HG02885 (cell line): ENCODE measurements around the gene KRAS.

Experiments
- ATAC-seq: cut with Tn5 transposase; IDR thresholded peaks from one replicate; pipeline ENCODE4 v1.9.1; 2021; ENCODE audit warnings: mild to moderate bottlenecking; ENCODE audit not compliant: unreplicated experiment, poor library complexity

Gene KRAS

GRCh38 chr12:25250744-25251730 is at the start of gene KRAS:
Gene KRAS, minus strand, starts transcription at chr12:25250929.
- ATAC-seq, result peak; percentile 81

GRCh38 chr12:25296381-25296780 is 45.7 kb upstream of the KRAS start:
- no peak for ATAC-seq

DNA sequence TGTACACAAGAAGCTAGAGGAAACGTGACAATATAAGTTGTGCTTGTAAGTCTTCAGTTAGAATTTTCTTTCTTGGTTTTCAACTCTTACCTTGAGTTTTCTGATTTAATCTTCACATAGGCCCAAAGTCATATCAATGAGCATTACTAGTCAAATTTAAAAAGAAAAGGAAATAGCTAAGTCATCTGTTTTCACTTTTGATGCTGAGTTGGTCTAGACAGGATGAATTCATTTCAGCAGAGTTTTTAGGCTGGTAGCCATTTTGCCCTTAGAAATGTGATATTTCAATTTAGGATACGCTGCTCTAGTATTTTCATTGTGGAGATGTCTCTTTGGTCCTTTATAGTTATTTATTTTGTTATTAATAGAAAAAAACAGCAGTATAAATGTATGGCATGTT is 44.6 kb upstream of the KRAS start:
- ATAC-seq, result no peak

- ATAC-seq, result no peak
These were observed 42.9 kb upstream of the KRAS start for GRCh38 chr12:25293653-25294052.

- ATAC-seq, result peak; percentile 87
These were observed 42.1 kb upstream of the KRAS start for GRCh38 chr12:25292810-25293221.

GRCh38 chr12:25287610-25288009 is 36.9 kb upstream of the KRAS start:
- ATAC-seq, result no peak

GRCh38 chr12:25286837-25287236 is 36.1 kb upstream of the KRAS start:
- ATAC-seq, result no peak

GRCh38 chr12:25284024-25284423 is 33.3 kb upstream of the KRAS start:
- no peak for ATAC-seq

- ATAC-seq, result no peak
These were observed 32.3 kb upstream of the KRAS start for GRCh38 chr12:25283006-25283405.

GRCh38 chr12:25280082-25280481 is 29.4 kb upstream of the KRAS start:
- ATAC-seq, result no peak

GRCh38 chr12:25278269-25278668 is 27.5 kb upstream of the KRAS start:
- ATAC-seq, result no peak

GRCh38 chr12:25276199-25276937 is 25.6 kb upstream of the KRAS start:
- peak; percentile 59 for ATAC-seq

GRCh38 chr12:25271486-25272098 is 20.9 kb upstream of the KRAS start:
- ATAC-seq, result no peak

- peak; percentile 70 for ATAC-seq
These were observed 19.0 kb upstream of the KRAS start for GRCh38 chr12:25269701-25270100.

- ATAC-seq, result no peak
These were observed 15.8 kb upstream of the KRAS start for GRCh38 chr12:25266497-25266896.

GRCh38 chr12:25264862-25265261 is 14.1 kb upstream of the KRAS start:
- no peak for ATAC-seq

- no peak for ATAC-seq
These were observed 13.4 kb upstream of the KRAS start for GRCh38 chr12:25264114-25264513.

DNA sequence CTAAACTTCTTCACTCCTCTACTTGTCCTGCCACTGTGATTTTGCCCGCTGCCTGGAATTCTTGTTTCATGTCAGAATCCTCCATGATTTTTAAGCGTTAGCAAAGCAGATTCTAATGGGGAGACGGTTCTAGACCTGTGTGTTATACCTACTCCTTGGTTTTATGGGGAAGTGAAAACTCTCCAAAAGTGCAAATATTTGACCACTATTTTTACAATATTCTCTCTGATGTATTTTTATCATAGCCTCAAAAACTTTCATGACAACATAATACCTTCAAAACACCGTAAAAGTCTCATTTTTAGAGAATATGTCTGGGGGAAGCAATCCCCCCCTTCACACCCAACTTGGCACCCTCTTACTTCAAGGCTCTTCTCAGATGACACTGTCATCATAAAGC is 12.9 kb upstream of the KRAS start:
- no peak for ATAC-seq

DNA sequence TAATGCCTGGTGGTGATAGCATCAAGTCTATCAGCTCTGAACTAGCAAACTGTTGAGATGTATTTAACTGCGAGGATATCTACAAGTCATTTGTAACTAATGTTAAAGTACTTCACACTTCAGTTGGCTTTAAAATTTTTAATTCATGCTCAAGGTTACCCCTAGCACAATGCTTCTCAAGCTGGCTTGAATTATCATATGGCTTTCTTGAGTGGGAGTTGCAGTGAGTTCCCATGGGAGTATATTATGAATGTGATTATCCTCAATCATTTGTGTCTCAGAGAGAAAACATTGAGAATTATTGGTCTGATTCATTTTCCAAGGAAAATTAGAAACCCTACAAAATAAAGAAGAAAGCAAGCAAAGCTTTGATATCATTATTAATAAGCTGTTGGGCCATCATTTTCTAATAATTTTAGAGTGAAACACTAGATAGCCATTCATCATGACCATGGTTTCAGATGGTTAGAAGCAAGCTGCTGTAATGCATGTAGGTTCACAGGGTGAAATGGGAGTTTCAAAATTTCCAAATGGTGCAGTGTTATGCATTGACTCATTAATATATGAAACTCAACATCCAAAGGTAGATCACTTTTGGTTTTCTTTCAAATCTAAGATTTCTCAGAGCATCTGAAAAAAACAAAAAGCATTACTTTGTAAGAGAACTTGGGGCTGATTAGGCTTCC is 11.8 kb upstream of the KRAS start:
- no peak for ATAC-seq

GRCh38 chr12:25257590-25258324 is 7.0 kb upstream of the KRAS start:
- no peak for ATAC-seq
